Measurements from ENCODE around the gene KCNN4.
"Not testable (repeated sequence)": the region's sequence is repeated elsewhere in the genome, so short reads cannot be mapped to it uniquely, and the experiment has no call there.

Gene KCNN4

DNA sequence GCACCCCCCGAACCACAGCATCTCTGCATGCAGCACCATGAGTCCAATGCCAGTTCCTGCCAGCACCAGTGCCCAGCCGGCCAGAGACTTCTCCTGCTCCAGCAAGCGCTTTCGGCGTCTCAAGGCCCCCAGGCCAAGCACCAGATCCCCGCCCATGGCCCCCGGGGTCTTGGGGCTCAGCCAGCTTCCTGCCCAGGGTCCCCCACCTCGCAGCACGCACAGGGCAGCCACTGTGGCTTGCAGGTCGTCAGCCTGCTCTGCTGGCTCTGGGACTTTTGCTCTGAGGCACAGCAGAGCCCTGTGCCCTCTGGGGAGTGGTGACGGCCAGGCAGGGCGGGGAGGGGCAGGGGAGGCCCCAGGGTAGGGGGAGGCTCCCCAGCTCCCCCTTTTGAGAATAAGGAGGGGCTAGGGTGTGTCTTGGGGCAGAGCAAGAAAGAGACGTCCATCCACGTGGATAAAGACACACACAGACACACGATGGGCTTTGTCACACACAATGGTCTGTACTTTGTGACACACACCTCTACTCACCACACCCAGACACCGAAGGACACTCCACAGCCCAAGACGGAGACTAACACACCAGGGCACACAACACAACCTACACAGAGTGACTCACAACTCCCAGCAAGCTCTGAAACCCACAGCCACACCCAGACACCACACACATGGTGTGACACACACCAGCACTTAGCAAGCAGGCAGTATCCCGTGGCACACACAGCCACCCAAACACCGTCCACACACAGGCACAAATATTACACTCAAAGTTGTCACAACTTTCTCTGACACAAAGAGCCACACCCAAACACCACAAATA lies at the start of gene KCNN4:
Gene KCNN4 (minus strand): TSS at position 268 of the 820 bp plus-strand sequence. CDS start 112 bp downstream, at position 156.
- no peak for DNase-seq

DNA sequence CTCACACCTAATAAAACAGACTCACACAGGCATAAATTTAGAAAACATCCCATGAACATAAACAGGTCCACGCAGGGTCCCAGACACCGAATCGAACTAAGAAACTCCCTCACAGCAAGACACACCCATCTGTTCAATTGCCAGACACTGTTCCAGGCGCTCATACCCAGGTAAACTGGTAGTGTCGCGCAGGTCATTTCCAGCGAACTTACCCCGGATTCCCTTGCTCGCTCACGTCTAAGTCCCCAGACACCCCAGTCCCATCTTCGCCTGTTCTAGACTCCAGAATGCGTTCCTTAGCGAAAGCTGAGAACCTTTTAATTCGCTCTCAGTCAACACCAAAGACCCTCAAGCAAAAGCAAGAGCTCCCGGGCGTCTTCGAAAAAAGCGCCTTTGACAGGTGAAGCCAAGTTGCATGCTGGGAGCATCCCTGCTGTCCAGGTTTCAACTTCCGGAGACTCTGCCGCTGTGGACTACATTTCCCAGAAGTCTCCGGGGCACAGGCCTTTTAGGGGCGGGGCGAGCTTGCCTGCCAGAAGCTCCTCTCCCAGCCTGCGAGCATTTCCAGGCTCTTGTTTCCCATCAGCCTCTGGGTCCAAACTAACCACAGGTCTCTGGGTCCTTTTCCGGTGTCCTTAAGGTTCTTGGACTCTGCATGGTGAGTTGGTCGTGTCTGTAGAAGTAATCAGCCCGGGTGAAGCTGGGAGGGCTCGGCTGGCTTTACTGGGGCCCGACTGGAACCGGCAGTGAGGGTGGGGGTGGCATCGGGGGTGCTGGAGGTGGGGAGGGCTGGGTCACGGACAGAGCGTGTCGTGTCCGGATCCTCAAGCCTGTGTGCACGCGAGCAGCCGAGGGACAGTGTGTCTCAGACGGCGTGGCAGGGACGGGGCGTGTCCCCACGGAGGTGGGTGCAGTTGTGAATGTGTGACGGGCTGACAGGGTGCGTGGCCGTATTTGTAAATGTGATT lies 46.3 kb upstream of the KCNN4 start, which contains the start of gene ZNF283:
Gene ZNF283 (plus strand): TSS at position 535 of the 968 bp plus-strand sequence. CDS start 6,184 bp downstream, outside the sequence.
- peak; percentile 82 for DNase-seq

DNA sequence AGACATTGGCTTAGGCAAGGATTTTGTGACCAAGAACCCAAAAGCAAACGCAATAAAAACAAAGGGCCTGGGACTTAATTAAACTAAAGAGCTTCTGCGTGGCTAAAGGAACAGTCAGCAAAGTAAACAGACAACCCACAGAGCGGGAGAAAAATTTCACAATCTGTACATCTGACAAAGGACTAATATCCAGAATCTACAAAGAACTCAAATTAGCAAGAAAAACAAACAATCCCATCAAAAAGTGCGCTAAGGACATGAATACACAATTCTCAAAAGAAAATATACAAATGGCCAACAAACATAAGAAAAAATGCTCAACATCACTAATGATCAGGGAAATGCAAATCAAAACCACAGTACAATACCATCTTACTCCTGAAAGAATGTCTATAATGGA lies 43.8 kb upstream of the KCNN4 start:
- DNase-seq, result not testable (repeated sequence)

DNA sequence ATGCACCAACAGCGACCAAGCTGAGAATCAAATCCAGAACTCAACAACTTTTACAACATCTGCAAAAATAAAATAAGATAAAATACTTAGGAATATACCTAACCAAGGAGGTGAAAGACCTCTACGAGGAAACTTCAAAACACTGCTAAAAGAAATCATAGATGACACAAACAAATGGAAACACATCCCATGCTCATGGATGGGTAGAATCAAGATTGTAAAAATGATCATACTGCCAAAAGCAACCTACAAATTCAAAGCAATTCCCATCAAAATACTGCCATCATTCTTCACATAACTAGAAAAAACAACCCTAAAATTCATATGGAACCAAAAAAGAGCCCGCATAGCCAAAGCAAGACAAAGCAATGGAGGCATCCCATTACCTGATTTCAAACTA lies 43.1 kb upstream of the KCNN4 start:
- not testable (repeated sequence) for DNase-seq

DNA sequence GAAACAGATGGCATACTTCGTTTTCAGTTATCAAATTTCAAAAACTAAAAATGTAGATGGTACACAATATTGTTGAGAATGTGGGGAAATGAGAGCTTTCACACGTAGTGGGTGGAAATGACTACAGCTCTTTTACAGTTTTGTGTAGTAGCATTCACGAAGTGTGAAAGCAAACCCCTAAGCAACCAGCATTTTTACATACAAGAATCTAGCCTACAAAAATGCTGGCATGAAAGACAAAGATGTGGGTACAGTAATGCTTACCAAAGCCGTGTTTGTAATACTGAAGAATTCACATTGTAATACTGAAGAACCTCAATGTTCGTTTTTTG lies 40.1 kb upstream of the KCNN4 start:
- no peak for DNase-seq

DNA sequence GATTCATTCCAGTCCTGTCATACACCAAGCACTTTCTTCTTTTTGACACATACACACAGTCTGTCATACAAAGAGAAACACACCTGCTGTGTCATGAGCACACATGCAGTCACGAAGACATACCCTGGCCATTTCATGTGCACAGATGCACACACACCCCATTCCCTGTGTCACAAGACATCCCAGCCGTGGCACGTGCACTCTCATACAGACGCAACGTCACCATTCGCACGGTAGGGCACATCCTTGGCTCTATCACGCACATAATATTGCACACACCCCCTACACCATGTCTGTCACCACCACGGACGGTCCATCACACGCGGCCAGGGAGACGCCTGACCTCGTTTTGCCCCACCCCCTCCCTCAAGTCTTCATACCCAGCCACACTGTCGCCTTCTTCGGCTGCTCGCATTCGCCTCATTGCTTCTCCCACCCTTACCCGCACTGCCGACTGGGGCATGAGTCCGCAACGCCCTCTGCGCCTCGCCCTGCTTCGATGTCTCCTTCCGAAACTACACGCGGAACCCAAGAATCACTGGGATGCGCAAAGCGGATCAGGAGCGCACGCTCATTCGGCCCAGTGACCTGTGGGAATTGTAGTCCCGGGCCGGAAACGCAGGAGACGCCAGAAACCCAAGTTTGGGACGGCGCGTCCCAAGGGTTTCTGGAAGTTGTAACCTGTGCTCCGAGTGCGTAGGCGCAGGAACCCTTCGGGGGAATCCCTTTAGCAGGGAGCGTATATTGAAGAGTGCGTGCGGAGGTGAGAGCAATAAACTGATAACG lies 39.5 kb upstream of the KCNN4 start:
- DNase-seq, result no peak

DNA sequence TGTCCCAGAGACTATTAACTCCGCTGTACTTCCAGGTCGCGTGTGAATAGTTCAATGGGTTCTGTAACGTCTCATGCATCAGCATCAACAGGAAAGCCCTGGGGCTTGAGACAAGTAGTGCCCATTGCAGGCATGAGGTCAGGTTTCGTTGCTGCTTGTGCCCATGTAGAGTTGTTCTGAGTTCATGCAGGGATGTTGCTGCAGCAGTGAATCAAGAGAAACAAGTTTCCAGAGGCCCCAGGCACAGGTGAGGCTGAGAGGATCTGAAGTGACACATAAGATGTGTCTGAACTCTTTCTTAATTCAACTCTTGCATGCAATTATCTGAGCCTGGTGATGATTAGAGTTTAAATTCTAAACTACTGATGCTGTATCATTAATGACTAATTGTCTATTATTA lies 37.7 kb upstream of the KCNN4 start:
- no peak for DNase-seq

DNA sequence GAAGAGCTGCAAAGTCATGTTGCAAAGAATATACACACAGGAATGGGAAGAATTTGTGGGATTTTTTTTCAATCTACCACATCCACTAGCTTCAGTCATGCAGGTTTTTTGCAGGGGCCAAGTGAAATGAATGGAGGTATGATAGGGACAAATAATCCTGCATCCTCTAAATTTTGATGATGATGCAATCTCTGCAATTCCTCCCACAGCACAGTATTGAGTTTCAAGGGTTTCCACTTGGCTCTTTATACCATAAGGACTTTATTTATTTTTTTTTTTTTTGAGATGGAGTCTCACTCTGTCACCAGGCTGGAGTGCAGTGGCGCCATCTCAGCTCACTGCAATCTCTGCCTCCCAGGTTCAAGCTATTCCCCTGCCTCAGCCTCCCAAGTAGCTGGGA lies 36.7 kb upstream of the KCNN4 start:
- DNase-seq, result not testable (repeated sequence)

DNA sequence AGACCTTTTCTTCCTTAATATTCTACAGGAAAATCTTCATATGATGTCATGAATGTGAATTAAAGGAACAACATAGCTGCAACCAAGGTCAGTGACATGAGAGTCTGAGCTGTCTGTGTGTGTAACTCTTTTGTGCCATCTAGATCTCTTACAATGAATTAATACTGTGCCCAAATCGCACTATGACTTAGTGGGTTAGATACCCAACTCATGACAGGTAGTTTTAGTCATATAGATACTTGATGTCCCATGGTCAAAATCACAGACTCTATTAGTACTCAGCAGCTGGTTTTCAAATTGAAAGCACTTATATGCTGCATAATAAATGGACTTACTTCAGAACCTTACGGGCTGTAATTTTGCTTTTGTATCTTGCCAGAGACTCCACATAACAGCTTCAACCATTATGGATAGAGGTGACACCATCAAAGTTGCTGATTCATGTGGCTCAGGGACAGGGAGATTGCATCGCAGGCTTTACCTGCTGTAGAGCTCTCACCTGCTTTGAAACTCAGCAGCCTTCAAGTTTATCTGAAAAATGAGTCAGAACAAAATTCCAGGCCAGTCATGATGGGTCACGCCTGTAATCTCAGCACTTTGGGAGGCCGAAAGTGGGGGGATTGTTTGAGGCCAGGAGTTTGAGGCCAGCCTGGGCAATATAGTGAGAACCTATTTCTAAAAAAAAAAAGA lies 34.0 kb upstream of the KCNN4 start:
- no peak for DNase-seq

DNA sequence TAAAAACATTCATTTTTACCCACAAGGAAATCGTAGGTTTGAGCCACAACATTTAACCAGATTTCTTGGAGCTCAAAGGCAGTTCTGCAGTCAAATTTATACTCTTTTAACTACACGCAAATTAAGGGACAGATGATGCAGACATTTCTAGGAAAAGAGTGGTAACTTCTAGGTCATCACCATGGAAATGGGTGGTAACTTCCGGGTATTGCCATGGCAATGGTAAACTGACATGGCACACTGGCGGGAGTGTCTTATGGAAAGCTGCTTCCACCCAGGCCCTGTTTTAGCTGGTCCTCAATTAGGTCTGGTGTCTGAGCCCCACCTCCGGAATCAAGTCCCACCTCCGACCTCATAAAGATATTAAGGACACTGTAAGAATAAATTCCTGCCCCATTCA lies 31.9 kb upstream of the KCNN4 start:
- DNase-seq, result no peak

DNA sequence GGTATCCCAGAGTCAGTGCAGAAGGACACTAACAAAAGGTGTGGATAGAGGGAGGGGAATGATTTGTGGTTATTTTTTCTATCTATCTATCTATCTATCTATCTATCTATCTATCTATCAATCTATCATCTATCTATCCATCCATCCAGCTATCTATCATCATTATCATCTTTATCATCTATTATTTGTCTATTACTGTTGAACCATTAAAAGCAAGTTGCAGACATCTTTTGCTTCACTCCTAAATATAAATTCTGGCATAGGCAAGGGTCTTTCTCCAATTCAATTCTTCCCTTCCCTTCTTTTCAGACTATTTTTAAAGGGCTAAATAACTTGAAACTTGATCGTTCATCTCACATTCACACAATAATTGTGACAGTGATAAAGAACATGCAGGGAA lies 31.5 kb upstream of the KCNN4 start:
- DNase-seq, result no peak

DNA sequence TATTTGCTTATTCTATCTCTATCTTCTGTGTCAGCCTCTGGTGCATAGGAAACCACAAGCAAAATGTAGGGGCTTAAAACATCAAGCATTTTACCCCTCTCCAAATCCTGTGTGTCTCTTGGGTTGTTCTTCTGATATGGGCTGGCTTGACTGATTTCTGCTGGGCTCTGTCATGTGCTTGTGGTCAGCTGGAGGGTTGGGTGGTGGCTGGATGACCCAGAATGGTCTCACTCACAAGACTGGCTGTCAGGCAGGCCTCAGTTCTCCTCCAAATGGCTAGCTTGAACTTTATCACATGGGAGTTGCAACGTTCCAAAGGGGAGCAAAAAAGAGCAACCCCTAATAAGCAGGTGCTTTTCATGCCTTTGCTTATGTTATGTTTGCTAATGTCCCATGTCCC lies 31.1 kb upstream of the KCNN4 start:
- DNase-seq, result no peak

DNA sequence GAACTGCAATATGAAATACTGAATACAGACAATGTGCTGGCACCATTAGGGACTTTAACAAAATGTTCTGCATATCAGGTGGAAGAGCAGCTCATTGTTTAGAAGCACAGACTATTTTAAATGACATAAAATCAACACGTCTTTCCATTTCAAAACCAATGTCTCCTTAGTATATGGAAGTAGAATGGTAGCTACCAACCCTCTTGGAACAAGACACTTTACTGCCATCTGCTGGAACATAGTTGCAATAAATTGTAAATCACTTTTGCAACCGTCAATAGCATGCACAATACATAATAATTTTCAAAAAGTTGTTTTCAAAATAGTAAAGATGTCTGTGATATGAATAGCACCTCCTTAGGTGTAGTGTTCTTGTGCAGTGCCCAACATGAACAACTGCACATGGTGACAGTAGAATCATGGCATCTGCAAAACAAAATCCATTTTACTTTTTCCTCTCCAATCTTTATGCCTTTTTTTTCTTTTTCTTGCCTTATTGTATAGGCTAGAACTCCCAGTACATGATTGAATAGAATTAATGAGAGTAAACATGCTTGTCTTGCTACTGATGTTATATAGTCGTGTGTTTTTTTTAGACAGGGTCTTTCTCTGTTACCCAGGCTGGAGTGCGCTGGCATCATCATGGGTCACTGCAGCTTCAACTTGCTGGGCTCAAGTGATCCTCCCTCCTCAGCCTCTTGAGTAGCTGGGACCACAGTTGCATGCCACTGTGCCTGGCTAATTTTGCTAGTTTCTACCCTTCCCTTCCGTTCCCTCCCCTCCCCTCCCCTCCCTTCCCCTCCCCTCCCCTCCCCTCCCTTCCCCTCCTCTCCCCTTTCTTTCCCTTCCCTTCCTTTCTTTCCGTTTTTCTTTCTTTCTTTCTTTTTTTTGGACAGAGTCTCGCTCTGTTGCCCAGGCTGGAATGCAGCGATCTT lies 29.3 kb upstream of the KCNN4 start:
- peak; percentile 61 for DNase-seq

DNA sequence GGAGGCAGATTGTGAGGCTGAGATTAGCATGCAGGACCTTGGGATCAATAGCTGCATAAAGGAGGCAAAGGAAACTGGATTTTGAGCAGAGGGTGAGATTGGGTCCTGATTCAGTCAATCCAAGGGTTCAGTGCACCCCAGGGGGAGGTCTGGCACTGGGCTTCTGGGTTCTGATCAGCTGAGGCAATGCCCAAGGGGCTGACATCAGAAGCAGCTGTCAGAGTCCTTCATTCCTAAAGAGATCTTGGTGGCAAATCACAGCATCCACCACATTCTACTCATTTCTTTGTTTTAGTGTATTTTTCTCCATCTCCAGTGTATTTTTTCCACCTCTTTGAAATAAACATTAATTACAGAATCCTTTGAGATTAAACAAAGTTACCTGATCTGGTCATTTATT lies 26.9 kb upstream of the KCNN4 start:
- no peak for DNase-seq

DNA sequence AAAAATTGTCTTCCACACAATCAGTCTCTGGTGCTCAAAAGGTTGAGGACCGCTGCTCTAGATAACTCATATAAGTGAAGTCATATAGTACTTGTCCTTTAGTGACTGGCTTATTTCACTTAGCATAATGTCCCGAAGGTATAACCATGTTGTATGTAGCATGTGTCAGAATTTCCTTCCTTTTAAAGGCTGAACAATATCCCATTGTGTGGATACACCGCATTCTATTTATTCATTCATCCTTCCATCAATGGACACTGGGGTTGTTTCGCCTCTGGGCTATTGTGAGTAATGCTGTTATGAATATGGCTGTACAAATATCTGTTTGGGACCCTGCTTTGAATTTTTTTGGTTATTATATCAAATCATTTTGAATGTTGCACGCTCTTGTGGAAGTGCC lies 26.1 kb upstream of the KCNN4 start:
- DNase-seq, result no peak

DNA sequence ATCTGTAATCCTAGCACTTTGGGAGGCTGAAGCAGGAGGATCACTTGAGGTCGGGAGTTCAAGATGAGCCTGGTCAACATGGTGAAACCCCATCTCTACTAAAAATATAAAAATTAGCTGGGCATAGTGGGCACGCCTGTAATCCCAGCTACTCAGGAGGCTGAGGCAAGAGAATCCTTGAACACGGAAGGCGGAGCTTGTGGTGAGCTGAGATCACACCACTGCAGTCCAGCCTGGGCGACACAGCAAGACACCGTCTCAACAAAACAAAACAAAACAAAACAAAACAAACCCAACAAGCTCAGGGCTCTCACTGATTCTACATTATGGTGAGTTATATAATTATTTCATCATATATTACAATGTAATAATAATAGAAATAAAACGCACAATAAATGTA lies 25.6 kb upstream of the KCNN4 start:
- not testable (repeated sequence) for DNase-seq

DNA sequence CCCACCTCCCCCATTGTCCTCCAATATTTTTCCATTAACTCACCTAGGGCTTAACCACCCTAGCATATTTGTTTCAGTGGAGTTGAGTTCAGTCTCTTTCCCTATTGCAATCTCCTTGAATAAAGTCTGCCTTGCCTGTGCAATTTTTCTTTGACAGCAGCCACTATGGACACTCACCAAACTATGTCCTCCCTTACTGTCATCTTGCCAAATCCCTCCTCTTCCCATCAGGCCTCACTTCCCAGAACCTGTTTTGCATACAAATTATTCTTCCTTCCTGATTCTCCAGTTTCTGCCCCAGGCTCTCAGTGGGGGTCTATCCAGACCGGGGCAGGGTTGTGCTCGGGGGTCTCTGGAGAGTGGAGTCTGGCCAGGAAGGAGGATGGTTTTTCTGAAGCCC lies 23.7 kb upstream of the KCNN4 start:
- no peak for DNase-seq

DNA sequence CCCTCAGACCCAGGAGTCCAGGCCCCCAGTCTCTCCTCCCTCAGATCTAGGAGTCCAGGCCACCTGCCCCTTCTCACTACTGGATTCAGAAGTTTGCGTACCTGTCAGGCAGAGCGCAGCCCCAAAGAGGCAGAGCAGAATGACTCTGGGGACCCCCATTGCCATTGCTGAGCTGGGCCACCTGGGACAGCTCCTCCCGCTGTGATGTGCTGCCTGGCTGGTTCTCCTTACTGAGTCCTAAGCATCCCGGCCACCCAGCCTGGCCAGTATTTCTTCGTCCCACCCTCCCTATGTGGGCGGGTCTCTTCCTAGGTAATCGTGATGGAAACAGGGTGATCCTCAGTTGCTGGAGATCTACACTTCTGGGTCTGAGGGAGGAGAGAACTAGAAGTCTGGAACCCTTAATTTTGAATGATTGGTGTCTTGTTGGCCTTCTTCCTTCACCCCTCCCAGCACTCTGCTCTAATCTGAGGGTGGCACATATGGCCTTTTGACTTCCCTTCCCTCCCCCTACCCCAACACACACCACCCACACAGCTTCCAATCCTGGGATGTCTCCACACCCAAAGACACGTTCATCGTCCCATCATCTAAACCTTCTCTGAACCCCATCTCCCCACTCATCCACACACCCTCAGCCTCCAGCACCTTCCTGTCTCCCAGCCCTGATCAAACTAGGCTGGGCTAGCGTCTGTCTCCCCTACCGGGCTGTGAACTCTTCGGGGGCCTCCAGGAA lies 21.6 kb upstream of the KCNN4 start, which contains the start of gene LYPD5:
Gene LYPD5 (minus strand): TSS at position 232 of the 736 bp plus-strand sequence. CDS start 67 bp downstream, at position 165.
- DNase-seq, result no peak

DNA sequence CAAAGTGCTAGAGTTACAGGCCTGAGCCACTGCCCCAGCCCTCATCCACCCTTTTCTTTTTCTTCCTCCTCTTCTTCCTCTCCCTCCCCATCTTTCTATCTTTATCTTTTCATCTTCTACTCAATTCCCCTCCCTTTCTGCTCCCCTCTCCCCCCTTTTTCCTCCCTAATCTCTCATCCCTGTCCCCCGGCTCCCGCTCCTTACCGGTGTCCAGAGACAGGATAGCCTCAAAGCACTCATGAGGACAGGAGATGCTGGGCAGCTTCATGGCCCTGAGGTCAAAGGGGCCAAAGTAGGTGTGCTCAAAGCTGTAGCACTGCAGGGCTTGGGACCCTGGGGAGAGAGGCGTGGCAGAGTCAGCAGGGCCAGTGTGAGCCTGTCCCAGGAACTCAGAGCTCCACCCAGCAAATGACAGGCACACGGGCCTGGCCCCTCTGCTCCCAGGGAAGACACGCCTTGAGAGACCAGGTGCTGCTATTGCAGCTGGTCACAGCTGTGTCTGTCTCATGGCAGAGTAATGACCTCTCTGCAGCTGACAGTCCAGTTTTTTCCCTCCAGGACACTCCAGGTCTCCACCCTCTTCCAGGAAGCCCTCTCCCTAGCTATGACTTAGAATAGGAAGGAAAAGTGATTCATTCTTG lies 18.8 kb upstream of the KCNN4 start:
- DNase-seq, result no peak
